Occipital lobe (tissue), 2 donors: ENCODE measurements around the gene HPSE2. TPM values are rescaled to one million over a fixed set of nuclear protein-coding genes. Genes with fewer than 3 reads are reported as not detected.
"Not testable (repeated sequence)": the region's sequence is repeated elsewhere in the genome, so short reads cannot be mapped to it uniquely, and the experiment has no call there.

ENCODE experiments used
- DNase-seq: peaks from one replicate; lab custom pipeline; 2025; lab: John Stamatoyannopoulos, UW
- total RNA-seq: library from RNA; depleted of rRNA; stranded (reverse); fragments of >200 nt; gene quantifications from one replicate; pipeline ENCODE4 v1.2.3, GENCODE V29; 2014

Gene HPSE2
- total RNA-seq, 1 donor from 2014 or later = not detected

- DNase-seq = no peak
Observed at GRCh38 chr10:99161165-99161564, 74.5 kb downstream of the HPSE2 start.

GRCh38 chr10:99143651-99144050 is 92.0 kb downstream of the HPSE2 start:
- no peak for DNase-seq

- no peak for DNase-seq
Observed at GRCh38 chr10:99143011-99143410, 92.6 kb downstream of the HPSE2 start.

- not testable (repeated sequence) for DNase-seq
Observed at GRCh38 chr10:99132897-99133296, 102.8 kb downstream of the HPSE2 start.

- no peak for DNase-seq
Observed at GRCh38 chr10:99125879-99126278, 109.8 kb downstream of the HPSE2 start.

- no peak for DNase-seq
Observed at GRCh38 chr10:99124376-99124775, 111.3 kb downstream of the HPSE2 start.

GRCh38 chr10:99123851-99124250 is 111.8 kb downstream of the HPSE2 start:
- no peak for DNase-seq

GRCh38 chr10:99123336-99123735 is 112.3 kb downstream of the HPSE2 start:
- DNase-seq = no peak

GRCh38 chr10:99119258-99119748 is 116.3 kb downstream of the HPSE2 start:
- DNase-seq = no peak

- no peak for DNase-seq
Observed at GRCh38 chr10:99115703-99116102, 119.9 kb downstream of the HPSE2 start.

- no peak for DNase-seq
Observed at GRCh38 chr10:99085358-99085757, 150.3 kb downstream of the HPSE2 start.

- DNase-seq = no peak
Observed at GRCh38 chr10:99084161-99084560, 151.5 kb downstream of the HPSE2 start.

- DNase-seq = no peak
Observed at GRCh38 chr10:99080275-99080945, 155.2 kb downstream of the HPSE2 start.

GRCh38 chr10:99062591-99062990 is 173.1 kb downstream of the HPSE2 start:
- DNase-seq = no peak

GRCh38 chr10:99058762-99059161 is 176.9 kb downstream of the HPSE2 start:
- DNase-seq = no peak

GRCh38 chr10:99057936-99058690 is 177.5 kb downstream of the HPSE2 start:
- no peak for DNase-seq

GRCh38 chr10:99045671-99046070 is 190.0 kb downstream of the HPSE2 start:
- no peak for DNase-seq

GRCh38 chr10:99042051-99042771 is 193.4 kb downstream of the HPSE2 start:
- DNase-seq = no peak

GRCh38 chr10:99041468-99041867 is 194.2 kb downstream of the HPSE2 start:
- DNase-seq = no peak

GRCh38 chr10:99013885-99014284 is 221.8 kb downstream of the HPSE2 start:
- no peak for DNase-seq

GRCh38 chr10:99010286-99010685 is 225.4 kb downstream of the HPSE2 start:
- no peak for DNase-seq

- DNase-seq = no peak
Observed at GRCh38 chr10:99008054-99008453, 227.6 kb downstream of the HPSE2 start.
